Renal pelvis (tissue), 4 donors: ENCODE measurements around the gene TUFT1. TPM values are rescaled to one million over a fixed set of nuclear protein-coding genes. Genes with fewer than 3 reads are reported as not detected.
A peak's percentile ranks its signal among the peaks of the same experiment; 100 is the strongest.
"Not testable (repeated sequence)": the region's sequence is repeated elsewhere in the genome, so short reads cannot be mapped to it uniquely, and the experiment has no call there.

Source experiments
- DNase-seq: peaks from one replicate; pipeline ENCODE4 v3.0.0-alpha.2; 2013
- polyA plus RNA-seq, 3 donors: library from polyadenylated mRNA; unstranded; fragments of 120-200 nt; gene quantifications; one replicate each; pipeline ENCODE4 v1.2.1, GENCODE V29; 2013; ENCODE audit not compliant: insufficient read length in 3 of 3

Gene TUFT1
- polyA plus RNA-seq, 3 donors = 8.8 to 14.1 (median 11.7) TPM

- DNase-seq = no peak
These were observed 39.5 kb downstream of the TUFT1 start for GRCh38 chr1:151579436-151580225.

GRCh38 chr1:151581451-151581850 lies 41.3 kb downstream of the TUFT1 start:
- DNase-seq = no peak

GRCh38 chr1:151581921-151582320 lies 41.8 kb downstream of the TUFT1 start:
- DNase-seq = no peak

GRCh38 chr1:151583796-151584195 lies 43.7 kb downstream of the TUFT1 start:
- no peak for DNase-seq

- no peak for DNase-seq
These were observed 44.2 kb downstream of the TUFT1 start for GRCh38 chr1:151584278-151584677.

- DNase-seq = no peak
These were observed 44.7 kb downstream of the TUFT1 start for GRCh38 chr1:151584780-151585179.

- peak; percentile 38 for DNase-seq
These were observed 45.5 kb downstream of the TUFT1 start for GRCh38 chr1:151585622-151586021.

- no peak for DNase-seq
These were observed 50.9 kb downstream of the TUFT1 start for GRCh38 chr1:151590961-151591360.

- DNase-seq = no peak
These were observed 53.6 kb downstream of the TUFT1 start for GRCh38 chr1:151593730-151594129.

- peak; percentile 66 for DNase-seq
These were observed 54.1 kb downstream of the TUFT1 start for GRCh38 chr1:151594143-151594625.

- no peak for DNase-seq
These were observed 56.3 kb downstream of the TUFT1 start for GRCh38 chr1:151596166-151596953.

GRCh38 chr1:151602550-151602949 lies 62.4 kb downstream of the TUFT1 start:
- DNase-seq = not testable (repeated sequence)

- no peak for DNase-seq
These were observed 64.2 kb downstream of the TUFT1 start for GRCh38 chr1:151604291-151604690.

GRCh38 chr1:151606384-151606783 lies 66.3 kb downstream of the TUFT1 start:
- DNase-seq = no peak

GRCh38 chr1:151606857-151607256 lies 66.7 kb downstream of the TUFT1 start:
- DNase-seq = no peak

- no peak for DNase-seq
These were observed 70.0 kb downstream of the TUFT1 start for GRCh38 chr1:151610142-151610541.

GRCh38 chr1:151611288-151611790 lies 71.2 kb downstream of the TUFT1 start:
- no peak for DNase-seq

- DNase-seq = peak; percentile 95
These were observed 71.9 kb downstream of the TUFT1 start, which contains the start of gene SNX27 for GRCh38 chr1:151611832-151612500. Gene SNX27 (plus strand): TSS chr1:151612050. CDS start chr1:151612202, 152 bp downstream.

GRCh38 chr1:151612501-151613281 lies 72.6 kb downstream of the TUFT1 start:
- no peak for DNase-seq

GRCh38 chr1:151613282-151613780 lies 73.2 kb downstream of the TUFT1 start:
- DNase-seq = no peak
